Activated naive CD4-positive, alpha-beta T cell treated with anti-CD3 and anti-CD28 coated beads, Interleukin-2, amount 10 ng/mL, durations not matched to agents 5 hours and 36 hours (primary cell): Measurements from ENCODE around the gene FBXO36. TPM values are rescaled to one million over a fixed set of nuclear protein-coding genes. Genes with fewer than 3 reads are reported as not detected.

Source experiments
- total RNA-seq, 2 experiments: library from RNA; stranded (reverse); gene quantifications; one replicate each; pipeline ENCODE4 v1.2.3, GENCODE V29; 2021

FBXO36 gene
- total RNA-seq, result under 1 TPM; 0.50 to 0.87 TPM

GRCh38 chr2:229922449-229923386 is at the start of gene FBXO36:
TSS of gene FBXO36 (plus strand) at chr2:229922503. CDS start at chr2:229922514, 11 bp downstream.

GRCh38 chr2:229921892-229922448 is 333 bp upstream of the FBXO36 start, which contains the start of gene TRIP12:
TSS of gene TRIP12 (minus strand) at chr2:229922009. CDS start at chr2:229880079, 41,930 bp downstream.

Other genes with a start within 250 kb of the FBXO36 start
- not detected for gene DNER, start 207.9 kb upstream of the FBXO36 start, total RNA-seq
- 100 to 1,000 TPM; 184 to 203 TPM for gene TRIP12, start 494 bp upstream of the FBXO36 start, total RNA-seq
- 1 to 10 TPM in 1 of 2 experiments, under 1 TPM in 1; 0.91 to 1.3 TPM for gene SLC16A14, start 146.4 kb downstream of the FBXO36 start, total RNA-seq